Left lobe of liver (tissue), 2 donors: ENCODE data around the gene MYO9B. TPM values are rescaled to one million over a fixed set of nuclear protein-coding genes. Genes with fewer than 3 reads are reported as not detected.
A peak's percentile ranks its signal among the peaks of the same experiment; 100 is the strongest.
"Not testable (repeated sequence)": the region's sequence is repeated elsewhere in the genome, so short reads cannot be mapped to it uniquely, and the experiment has no call there.

Experiments used
- ATAC-seq: fragments of 200-7000 bp; cut with Tn5 transposase; one replicate; pipeline ENCODE4 v1.9.1; 2020; ENCODE audit warnings: mild to moderate bottlenecking, moderate library complexity
- DNase-seq: peaks from one replicate; pipeline ENCODE4 v3.0.0-alpha.2; 2020; ENCODE audit warnings: low spot score
- total RNA-seq: library from RNA; stranded (reverse); gene quantifications from one replicate; pipeline ENCODE4 v1.2.1, GENCODE V29; 2021
- donor health status: DM: no; HTN: no; CAD: no; lungs with moderate emphysema.
- donor health status: DM: no; HTN: yes; CAD: no.

Gene MYO9B
- total RNA-seq, 1 donor from 2014 or later, result 28.9 TPM

- peak; percentile 83 for ATAC-seq
- DNase-seq, result peak; percentile 82
These were observed 37.1 kb downstream of the MYO9B start for GRCh38 chr19:17112700-17113099.

DNA sequence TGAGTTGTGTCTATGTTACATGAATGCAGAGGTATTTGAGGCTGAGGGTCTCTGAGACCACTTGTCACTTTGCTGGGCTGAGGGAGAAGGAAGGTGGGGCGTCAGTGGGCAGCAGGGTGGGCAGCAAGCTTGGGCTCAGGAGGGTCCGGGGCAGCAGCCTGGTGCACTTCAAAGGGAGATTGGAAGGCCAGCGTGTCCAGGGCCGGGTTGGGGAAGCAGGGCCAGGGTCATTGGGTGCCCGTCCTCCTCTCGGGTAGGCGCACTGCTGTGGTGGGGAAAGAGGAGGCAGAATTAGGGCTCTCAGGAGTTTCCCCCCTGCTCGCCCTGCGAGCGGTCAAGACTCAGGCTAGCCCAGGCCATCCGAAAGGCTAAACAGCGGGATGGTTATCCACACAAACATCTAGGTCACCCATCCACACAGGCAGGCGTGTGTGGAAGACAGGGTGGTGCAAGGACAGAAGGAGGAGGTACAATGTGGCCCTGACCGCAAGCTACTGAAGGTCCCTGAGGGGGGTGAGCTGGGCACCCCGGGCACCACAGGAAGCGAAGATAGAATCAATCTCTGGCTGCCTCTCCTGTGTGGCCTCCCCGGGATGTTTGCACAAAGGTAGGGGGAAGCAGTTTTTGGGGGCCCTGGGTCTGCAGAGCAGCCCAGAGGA is 37.7 kb downstream of the MYO9B start:
- ATAC-seq (peak; percentile 62), DNase-seq (no peak)

DNA sequence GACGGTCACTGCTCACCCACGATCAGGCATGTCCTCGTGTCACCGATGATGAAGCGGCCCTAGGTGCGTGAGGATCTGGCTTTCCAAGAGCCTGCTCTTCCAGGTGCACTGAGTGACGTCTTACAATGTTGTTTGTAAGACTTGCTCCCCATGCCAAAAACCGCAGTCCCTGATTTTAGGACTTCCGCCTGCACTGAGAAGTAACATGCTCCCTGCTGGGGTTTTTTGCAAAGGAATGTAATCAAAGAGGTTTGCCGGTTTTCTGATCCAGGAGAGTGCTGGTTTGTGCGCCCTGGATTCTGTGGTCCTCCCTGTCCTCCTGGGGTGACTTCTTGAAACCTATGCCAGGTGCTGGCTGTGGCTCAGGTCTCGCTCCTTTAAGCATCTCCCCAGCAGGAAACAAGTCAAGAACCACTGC is 38.8 kb downstream of the MYO9B start:
- DNase-seq (no peak), ATAC-seq (no peak)

DNA sequence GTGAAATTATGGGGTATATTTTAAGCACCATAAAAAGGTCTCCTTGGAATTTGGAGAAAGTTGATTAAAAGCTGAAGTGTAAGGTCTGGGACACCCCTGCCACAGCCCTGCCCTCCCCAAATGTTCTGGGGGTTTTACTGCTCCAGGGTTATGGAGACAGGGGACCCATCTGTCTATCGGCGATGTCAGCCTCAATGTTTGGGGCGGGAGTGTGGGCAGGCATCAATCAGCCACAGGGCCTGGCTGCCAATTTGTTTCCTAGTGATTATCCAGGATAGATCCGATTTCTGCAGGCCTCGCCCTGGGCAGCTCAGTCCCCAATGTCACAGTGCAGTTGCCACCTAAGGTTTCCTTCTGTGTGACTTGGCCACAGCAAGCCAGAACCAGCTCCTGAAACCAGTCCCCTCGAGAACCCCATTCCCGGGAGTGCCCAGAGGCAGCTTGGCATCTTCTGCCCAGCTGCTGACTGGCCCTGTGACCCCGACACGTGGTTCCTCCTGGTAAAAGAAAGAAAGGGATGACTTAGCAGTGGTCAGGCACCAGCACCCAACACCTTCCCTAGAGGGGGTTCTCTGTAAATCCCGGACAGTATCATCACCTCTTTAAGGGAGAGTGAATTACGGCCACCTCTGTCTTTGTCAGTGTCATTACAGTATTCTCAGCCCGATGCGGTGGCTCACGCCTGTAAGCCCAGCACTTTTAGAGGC is 41.6 kb downstream of the MYO9B start:
- DNase-seq, result no peak
- ATAC-seq, result no peak

DNA sequence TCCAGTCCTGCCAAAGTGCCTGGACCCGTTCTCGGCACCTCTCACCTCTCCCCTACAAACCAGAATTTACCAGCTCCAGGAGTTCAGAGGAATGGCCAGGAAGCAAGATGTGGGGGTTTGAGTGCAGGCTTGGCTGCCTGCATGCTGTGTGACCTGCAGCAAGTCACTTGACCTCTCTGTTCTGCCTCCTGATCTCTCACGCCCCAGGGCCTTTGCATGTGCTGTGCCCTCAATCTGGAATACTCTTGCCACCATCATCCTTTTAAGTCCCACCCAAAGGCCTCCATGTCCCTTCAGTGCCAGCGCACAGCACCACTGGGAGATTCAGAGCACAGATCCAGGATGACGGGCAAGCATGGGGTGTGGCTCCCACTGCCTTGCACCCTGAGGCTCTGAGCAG is 43.4 kb downstream of the MYO9B start:
- DNase-seq (no peak), ATAC-seq (no peak)

DNA sequence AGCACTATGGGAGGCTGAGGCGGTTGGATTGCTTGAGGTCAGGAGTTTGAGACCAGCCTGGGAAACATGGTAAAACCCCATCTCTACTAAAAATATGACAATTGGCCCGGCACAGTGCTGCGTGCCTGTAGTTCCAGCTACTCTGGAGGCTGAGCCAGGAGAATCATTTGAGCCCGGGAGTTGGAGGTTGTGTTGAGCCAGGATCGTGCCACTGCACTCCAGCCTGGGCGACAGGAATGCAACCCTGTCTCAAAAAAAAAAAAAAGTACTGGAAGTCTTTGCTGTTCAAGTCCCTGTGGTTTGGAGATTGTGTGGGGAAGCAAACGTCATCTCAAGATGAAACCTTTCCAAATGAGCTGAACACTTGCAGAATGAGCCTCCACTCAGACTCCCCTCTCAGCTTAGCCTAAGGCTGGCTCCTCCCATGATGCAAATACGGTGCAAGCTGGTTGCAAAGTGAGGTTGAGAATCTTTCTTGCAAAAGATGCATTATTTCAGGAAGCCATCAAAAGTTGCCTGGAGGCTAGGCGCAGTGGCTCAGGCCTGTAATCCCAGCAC is 46.2 kb downstream of the MYO9B start:
- DNase-seq (no peak), ATAC-seq (no peak)

- ATAC-seq, result no peak
- no peak for DNase-seq
These were observed 47.5 kb downstream of the MYO9B start for GRCh38 chr19:17123041-17123440.

GRCh38 chr19:17124025-17124424 is 48.4 kb downstream of the MYO9B start:
- ATAC-seq, result no peak
- no peak for DNase-seq

DNA sequence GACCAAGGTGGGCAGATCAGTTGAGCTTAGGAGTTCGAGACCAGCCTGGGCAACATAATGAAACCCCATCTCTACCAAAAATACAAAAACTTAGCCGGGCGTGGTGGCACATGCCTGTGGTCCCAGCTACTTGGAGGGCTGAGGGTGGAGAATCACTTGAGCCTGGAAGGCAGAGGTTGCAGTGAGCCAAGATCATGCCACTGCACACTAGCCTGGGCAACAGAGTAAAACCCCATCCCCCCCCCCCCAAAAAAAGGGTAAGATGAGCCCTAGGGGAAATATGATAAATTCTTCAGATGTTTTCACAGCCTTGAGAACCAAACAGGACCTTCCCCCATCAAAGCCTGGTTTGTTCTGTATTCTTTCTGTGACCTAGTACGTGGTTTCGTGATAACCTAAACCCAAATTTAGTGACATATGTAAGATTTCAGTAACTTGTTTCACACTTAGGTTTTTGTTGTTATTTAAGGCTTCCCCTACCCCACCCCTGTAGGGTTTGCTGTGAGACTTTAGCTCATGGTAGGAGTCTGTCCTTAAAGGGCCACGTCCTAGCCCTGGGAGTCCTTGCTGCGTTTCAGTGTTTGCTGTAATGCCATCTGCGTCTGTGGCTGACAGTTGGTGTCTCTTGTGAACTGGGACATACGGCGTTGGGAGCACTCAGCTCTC is 49.6 kb downstream of the MYO9B start:
- DNase-seq (no peak), ATAC-seq (no peak)

- DNase-seq, result no peak
- ATAC-seq, result peak; percentile 48
These were observed 50.4 kb downstream of the MYO9B start for GRCh38 chr19:17125728-17126677.

GRCh38 chr19:17127671-17128070 is 52.1 kb downstream of the MYO9B start:
- ATAC-seq, result no peak

DNA sequence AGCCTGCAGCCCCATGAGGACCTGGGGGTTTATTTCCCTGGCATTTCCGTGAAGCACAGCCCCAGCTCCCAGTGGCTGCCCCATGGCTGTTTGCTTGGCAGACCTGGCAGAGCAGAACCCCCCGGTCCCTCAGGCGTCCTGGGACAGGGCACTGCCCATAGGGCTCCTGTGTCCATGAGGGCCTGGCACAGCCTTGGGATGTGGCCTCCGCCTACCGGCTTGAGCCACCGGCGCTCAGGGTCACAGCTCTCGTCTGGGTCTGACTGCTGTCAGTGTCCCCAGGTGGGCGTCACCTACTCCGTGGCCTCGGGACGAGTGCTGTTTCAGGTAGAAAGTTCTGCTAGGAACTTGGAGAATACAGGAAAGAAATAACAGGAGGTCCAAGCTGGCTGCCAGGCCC is 52.8 kb downstream of the MYO9B start:
- DNase-seq (no peak), ATAC-seq (no peak)

More at GRCh38 chr19:17127671-17128070, 52.1 kb downstream of the MYO9B start:
- no peak for DNase-seq

GRCh38 chr19:17128820-17129219 is 53.2 kb downstream of the MYO9B start:
- no peak for DNase-seq
- no peak for ATAC-seq

- DNase-seq (no peak), ATAC-seq (no peak)
These were observed 53.8 kb downstream of the MYO9B start for GRCh38 chr19:17129377-17129776.

- ATAC-seq, result peak; percentile 8
These were observed 59.6 kb downstream of the MYO9B start for GRCh38 chr19:17135001-17135853.

DNA sequence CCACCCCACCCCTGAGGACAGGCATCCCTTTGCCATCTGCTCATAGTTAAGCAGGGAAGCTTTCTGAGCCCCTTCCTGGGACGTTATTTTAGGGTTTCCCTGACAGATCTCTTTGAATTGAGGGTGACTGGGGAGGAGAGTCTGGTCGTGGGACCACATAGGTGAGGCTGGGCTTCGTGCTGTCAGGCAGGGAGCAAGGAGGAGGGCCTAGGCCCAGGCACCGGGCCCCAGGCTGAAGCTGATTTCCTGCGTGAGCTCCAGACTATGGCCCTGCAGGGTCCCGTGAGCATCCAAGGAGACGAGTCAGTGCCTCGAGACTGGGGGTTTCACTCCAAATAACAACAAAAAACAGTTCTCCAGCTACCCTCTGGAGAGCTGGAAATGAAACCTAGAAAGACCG is 60.4 kb downstream of the MYO9B start:
- no peak for DNase-seq
- ATAC-seq, result no peak

More at GRCh38 chr19:17135001-17135853, 59.6 kb downstream of the MYO9B start:
- peak; percentile 66 for DNase-seq

- no peak for ATAC-seq
- no peak for DNase-seq
These were observed 61.0 kb downstream of the MYO9B start for GRCh38 chr19:17136617-17137016.

DNA sequence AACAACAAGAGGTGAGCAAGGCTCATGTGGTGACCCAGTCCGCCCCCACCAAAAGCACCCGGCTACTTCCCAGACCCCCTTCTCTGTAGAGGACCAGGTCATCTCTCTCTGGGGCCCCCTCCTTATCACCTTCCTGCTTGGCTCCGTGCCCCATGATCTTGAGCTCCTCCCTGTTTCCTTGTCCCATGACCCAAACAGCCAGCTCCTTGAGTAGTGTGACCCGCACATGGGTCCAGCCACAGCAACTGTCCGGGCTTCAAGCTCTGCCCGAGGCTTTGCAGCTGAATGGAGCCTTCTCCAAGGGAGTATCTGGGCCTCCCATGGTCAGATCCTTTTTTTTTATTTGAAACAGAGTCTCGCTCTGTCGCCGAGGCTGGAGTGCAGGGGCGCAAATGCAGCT is 61.8 kb downstream of the MYO9B start:
- no peak for ATAC-seq
- DNase-seq, result no peak

GRCh38 chr19:17138052-17138846 is 62.7 kb downstream of the MYO9B start:
- ATAC-seq, DNase-seq: not testable (repeated sequence)
